Omental fat pad (tissue), 4 donors: ENCODE measurements around the gene NFKBIA. TPM values are rescaled to one million over a fixed set of nuclear protein-coding genes. Genes with fewer than 3 reads are reported as not detected.

Experiments
- ATAC-seq: fragments of 150-250 bp; one replicate; pipeline ENCODE4 v1.9.1; 2016; ENCODE audit warnings: mild to moderate bottlenecking, moderate library complexity; ENCODE audit not compliant: low FRiP score
- DNase-seq: peaks from one replicate; pipeline ENCODE4 v3.0.0-alpha.2; 2019; ENCODE audit warnings: low spot score
- total RNA-seq, 4 donors: library from RNA; depleted of rRNA; stranded (reverse); fragments of >200 nt; gene quantifications; one replicate each; pipeline ENCODE4 v1.1.0, GENCODE V29; 2016
- TF ChIP-seq, protein P1 (sequence below), 3 donors: fragments of 450-650 bp; IDR thresholded peaks; one replicate each; pipeline ENCODE4 v1.5.1; 2016 to 2017; ENCODE audit warnings: antibody characterized with exemption in 3 of 3, mild to moderate bottlenecking in 3 of 3, moderate library complexity in 2 of 3

The NFKBIA gene
- total RNA-seq, 4 donors from 2014 or later: 291 to 1,245 (median 645) TPM

DNA sequence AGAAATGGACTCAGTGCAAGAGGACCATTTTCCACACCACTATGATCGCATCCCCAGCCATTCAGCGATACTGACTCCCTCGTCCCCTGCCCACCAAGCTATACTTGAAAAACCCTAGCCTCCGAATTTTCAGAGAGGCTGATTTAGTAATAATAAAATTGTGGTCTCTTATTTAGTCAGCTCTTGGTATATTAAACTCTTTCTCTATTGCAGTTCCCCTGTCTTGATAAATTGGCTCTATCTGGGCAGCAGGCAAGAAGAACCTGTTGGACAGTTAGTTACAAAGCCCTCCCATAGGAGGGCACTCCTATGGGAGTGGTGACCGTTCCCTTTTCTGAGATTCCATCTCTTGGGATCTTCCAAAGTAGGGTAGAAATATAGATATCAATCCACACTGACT, 33.6 kb downstream of the NFKBIA start:
- DNase-seq: no peak
- no peak for ATAC-seq
- TF ChIP-seq, protein P1, sequence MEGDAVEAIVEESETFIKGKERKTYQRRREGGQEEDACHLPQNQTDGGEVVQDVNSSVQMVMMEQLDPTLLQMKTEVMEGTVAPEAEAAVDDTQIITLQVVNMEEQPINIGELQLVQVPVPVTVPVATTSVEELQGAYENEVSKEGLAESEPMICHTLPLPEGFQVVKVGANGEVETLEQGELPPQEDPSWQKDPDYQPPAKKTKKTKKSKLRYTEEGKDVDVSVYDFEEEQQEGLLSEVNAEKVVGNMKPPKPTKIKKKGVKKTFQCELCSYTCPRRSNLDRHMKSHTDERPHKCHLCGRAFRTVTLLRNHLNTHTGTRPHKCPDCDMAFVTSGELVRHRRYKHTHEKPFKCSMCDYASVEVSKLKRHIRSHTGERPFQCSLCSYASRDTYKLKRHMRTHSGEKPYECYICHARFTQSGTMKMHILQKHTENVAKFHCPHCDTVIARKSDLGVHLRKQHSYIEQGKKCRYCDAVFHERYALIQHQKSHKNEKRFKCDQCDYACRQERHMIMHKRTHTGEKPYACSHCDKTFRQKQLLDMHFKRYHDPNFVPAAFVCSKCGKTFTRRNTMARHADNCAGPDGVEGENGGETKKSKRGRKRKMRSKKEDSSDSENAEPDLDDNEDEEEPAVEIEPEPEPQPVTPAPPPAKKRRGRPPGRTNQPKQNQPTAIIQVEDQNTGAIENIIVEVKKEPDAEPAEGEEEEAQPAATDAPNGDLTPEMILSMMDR (IDR thresholded peaks at IDR 0.05): no peak

DNA sequence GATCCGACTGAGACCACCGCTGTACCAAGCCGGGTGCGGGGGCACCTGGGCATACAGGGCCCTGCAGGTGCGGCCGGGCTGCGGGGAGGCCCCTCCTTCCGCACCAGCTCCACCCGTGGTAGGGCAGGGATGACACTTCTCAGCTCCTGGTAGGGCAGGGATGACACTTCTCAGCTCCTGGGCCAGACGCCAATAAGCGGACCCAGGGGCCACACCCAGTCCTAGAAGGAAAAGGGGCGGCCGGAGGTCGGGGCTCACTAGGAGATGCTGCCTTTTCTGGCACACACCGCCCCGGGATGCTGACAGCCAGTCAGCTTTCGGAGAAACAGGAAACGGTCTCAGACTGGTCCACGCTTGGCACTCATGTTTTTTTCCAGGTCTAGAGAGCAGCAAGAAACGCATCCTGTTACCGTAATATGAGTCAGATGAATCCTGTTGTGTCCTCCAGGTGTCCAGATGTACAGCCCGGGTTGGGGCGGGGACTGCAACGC, 34.8 kb downstream of the NFKBIA start:
- TF ChIP-seq, protein P1 (IDR thresholded peaks at IDR 0.05): no peak
- DNase-seq (no peak), ATAC-seq (no peak)

DNA sequence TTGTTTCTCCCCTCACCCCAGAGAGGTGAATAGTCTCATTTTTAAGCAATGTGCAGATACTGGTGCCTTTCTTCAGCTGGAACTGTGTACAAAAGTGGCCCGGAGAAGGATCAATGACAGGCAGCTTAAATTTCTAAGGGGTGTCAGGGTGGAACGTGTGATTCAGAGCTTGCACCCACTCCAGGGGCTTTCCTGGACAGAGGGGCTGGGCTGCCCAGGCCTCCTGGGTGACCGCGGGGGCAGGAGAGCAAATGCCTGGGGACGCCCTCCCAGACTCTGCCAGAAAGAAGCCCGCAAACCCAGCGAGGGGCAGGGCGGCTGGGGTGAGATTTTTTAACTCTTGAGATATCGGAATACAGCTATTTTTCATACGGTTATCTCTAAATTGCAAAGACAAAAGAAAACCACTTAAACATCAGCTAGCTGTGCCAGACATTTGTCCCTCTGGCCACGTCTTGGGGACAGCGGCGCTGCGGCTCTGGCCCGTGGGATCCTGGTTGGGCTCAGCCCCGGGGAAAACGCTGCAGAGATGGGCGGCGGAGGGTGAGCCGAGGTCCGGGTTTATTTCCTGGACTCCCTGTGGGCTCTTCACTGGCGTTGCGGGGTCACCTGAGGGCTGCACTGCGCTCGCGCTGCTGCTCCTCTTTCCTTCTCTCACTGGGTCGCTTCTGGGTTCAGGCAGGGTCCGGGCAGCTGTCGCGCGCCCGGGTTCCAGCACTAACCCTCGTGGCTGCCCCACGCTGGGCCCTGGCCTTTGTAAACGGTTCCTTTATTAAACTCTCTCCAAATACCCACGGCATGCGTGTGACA, 35.8 kb downstream of the NFKBIA start:
- ATAC-seq: no peak

DNA sequence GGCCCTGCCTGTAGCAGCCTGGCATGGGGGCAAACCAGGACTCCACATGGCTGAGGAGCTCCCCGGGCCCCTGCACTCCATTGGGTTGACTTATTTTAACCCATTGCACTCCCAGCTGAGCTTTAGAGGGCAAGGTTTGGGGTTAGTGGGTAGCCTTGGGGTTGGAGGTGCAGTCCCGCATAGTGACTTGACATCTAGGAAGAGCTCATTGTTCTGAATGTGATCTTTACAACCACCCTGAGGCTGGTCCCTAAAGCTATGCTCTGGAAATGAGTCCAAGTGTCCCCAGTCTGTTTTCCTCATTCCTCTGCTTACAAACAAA, 36.4 kb downstream of the NFKBIA start:
- no peak for ATAC-seq
- no peak for DNase-seq
- TF ChIP-seq, protein P1 (IDR thresholded peaks at IDR 0.05): no peak

More for the DNA sequence above, 35.8 kb downstream of the NFKBIA start:
- TF ChIP-seq, protein P1 (IDR thresholded peaks at IDR 0.05): no peak
- DNase-seq: no peak

DNA sequence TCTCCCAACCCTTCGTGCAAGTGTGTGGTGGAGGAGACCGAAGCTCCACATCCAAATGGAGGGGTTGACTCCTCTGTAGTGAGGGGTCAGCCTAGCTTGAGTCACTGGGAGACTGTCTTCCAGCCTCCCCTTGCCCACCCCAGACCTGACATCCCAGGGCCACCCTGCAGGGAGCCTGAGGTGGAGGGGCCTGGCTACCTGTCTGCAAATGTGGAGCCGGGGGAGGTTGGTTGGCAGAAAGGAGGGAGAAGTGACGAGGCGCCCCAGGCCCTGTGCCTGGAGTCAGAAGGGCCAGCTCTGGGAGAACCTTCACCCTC, 37.5 kb downstream of the NFKBIA start:
- TF ChIP-seq, protein P1 (IDR thresholded peaks at IDR 0.05): no peak
- no peak for ATAC-seq
- no peak for DNase-seq

DNA sequence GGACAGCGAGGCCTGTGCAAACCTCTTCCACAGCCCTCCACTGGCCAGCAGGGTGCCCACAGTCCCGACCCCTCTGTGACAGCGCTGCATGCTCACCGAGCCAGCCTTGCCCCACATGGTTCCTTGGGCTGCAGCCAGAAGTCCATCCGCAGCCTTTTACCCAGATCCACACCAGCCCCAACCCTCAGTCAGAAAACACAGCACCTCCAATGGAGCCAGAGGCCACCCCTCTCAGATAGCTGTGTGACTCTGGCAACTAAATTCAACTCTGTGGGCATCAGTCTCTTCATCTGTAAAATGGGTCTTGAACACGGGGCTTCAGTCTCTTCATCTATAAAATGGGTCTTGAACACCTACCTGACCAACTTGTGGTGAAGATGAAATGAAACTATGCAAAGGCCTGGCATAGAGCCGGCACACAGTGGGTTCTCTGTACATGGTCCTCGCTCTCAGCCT, 38.0 kb downstream of the NFKBIA start:
- TF ChIP-seq, protein P1 (IDR thresholded peaks at IDR 0.05): no peak
- ATAC-seq (no peak), DNase-seq (no peak)

DNA sequence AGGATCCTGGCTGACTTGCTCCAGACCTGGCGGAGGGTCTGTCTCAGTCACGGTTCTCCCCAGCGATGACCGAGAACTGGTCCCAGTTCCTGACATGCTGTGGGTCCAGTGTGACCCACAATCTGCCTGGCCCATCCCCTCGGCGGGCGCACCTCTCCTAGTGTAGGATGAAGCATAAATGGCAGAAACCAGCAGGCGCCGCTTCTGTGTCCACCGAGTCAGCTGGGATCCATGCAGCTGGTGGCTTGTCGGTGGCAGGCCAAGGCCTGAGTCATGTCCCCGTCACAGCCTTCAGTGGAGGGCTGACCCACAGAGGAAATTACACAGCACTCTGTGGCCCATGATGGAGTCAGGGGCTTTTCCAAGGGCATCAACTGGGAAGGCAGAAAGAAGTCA, 38.5 kb downstream of the NFKBIA start:
- ATAC-seq (no peak), DNase-seq (no peak)
- TF ChIP-seq, protein P1 (IDR thresholded peaks at IDR 0.05): no peak
